Skeletal muscle tissue (tissue), 4 donors: ENCODE measurements around the gene CCT7. TPM values are rescaled to one million over a fixed set of nuclear protein-coding genes. Genes with fewer than 3 reads are reported as not detected.

ENCODE experiments used
- H3K27ac ChIP-seq: one replicate; pipeline ENCODE4 v1.7.0; 2013; ENCODE audit warnings: mild to moderate bottlenecking, low read depth, low read length, inconsistent platforms
- H3K27me3 ChIP-seq, 3 donors: one replicate each; pipeline ENCODE4 v1.7.0; 2013; ENCODE audit warnings: low read length in 3 of 3; ENCODE audit not compliant: control insufficient read depth in 3 of 3, insufficient read depth in 3 of 3
- H3K36me3 ChIP-seq, 3 donors: one replicate each; pipeline ENCODE4 v1.7.0; 2013; ENCODE audit warnings: low read length in 3 of 3; ENCODE audit not compliant: control insufficient read depth in 3 of 3, insufficient read depth in 3 of 3
- H3K4me1 ChIP-seq, 3 donors: one replicate each; pipeline ENCODE4 v1.7.0; 2013; ENCODE audit warnings: low read length in 3 of 3, mild to moderate bottlenecking in 3 of 3; ENCODE audit not compliant: control insufficient read depth in 3 of 3, insufficient read depth in 3 of 3
- H3K4me3 ChIP-seq, 3 donors: one replicate each; pipeline ENCODE4 v1.7.0; 2013; ENCODE audit warnings: low read length in 3 of 3
- H3K9ac ChIP-seq, 3 donors: one replicate each; pipeline ENCODE4 v1.7.0; 2013; ENCODE audit warnings: low read length in 3 of 3, mild to moderate bottlenecking in 3 of 3, moderate library complexity in 2 of 3, low read depth in 1 of 3
- H3K9me3 ChIP-seq, 3 donors: one replicate each; pipeline ENCODE4 v1.7.0; 2013; ENCODE audit warnings: low read length in 3 of 3; ENCODE audit not compliant: control insufficient read depth in 3 of 3
- total RNA-seq: library from RNA; depleted of rRNA; stranded (reverse); fragments of >200 nt; gene quantifications from one replicate; pipeline ENCODE4 v1.2.3, GENCODE V29; 2014
- donor health status: Osteomylitis.

CCT7 gene
- total RNA-seq, 1 donor from 2014 or later, result 205 TPM

DNA sequence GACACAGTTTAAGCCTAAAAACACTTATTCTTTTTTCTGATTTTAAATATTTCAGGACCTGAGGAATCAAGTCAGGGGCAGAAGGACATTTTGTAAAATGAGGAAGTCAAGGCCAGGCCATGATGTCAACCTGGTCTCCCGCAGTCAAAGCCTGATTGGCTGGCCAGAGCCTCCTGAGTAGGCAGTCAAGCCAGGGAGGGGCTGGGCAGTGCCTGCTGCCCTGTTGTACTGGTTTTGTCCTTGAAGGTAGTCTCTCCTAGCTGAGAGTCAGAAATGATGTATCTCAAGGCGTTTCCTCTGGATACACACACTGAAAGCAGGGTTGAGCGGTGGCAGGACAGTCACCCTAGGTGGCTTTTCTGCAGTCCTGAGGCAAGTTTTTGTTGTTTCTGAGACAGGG, 19.8 kb downstream of the CCT7 start:
- Histone ChIP-seq H3K9me3 (no peaks in the 10 kb centered on the region), H3K9ac (no peak overlapping the region), H3K4me1 (peaks cover 0 to 12% (median 2%) of the 10 kb centered on the region in 3 donors), H3K36me3 (peaks cover 47 to 57% (median 56%) of the 10 kb centered on the region in 3 donors), H3K27me3 (no peaks in the 10 kb centered on the region), H3K27ac (no peak overlapping the region), H3K4me3 (no peak overlapping the region)

DNA sequence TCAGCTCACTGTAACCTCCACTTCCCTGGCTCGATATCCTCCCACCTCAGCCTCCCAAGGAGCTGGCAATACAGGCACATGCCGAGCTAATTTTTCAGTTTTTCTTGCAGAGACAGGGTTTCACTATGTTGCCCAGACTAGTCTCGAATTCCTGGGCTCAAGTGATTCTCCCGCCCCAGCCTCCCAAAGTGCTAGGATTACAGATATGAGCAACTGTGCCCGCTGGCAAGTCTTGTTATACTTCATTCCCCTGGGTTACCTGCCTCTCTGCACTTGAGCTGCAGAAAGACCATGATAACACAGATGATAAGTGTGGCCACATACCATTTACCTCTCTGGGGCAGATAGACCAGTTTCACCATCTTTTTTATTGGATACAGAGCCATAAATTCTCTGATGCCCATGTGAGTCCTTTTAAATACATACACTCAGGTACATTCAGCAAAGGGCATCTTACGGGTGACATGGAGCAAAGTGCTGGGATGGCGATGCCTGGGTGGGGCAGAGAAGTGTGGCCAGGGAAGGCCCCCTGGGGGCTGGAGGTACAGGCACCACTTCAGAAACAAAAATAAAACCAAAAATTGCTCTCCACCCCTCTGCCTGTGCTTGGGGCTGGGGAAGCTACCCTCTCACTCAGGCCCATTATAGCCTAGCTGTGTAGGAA, 20.4 kb downstream of the CCT7 start:
- H3K36me3 ChIP-seq, result peaks cover 44 to 52% (median 50%) of the 10 kb centered on the region in 3 donors

DNA sequence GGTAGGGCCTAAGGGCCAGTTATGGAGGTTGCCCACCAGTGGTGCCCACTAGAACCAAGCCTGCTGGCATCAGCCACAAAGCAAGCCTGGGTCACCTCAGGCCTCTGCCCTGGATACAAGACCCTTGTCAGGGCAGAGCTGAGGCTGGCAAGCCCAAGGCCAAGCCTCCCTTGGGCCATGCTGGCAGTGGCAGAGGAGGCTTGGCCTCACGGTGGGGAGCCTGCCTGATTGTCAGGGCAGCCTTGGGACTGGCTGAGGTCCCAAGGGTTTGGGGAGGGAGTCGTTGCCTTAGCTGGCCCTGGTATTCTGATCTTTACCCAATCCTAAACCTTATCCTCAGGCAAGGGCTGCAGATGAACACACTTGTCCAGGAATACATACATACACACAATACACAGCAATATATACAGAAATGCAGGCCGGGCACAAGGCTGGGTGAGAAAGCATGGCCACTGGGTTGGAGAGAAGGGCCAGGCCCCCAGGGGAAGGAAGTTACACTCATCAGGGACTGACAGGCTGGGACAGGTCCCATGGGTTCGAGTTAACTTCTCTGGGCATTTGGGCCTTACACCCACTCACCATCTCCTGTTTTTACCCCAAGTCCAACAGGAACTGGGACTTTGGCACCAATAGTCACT, 21.0 kb downstream of the CCT7 start:
- no peak overlapping the region for H3K4me3 ChIP-seq
- peaks cover 0 to under 1% (median 0%) of the 10 kb centered on the region in 3 donors for H3K27me3 ChIP-seq
- H3K27ac ChIP-seq, result no peak overlapping the region
- H3K9me3 ChIP-seq, result no peaks in the 10 kb centered on the region
- H3K4me1 ChIP-seq, result peaks cover 0 to 10% (median 2%) of the 10 kb centered on the region in 3 donors
- H3K9ac ChIP-seq, result no peak overlapping the region
- H3K36me3 ChIP-seq, result peaks cover 38 to 45% (median 44%) of the 10 kb centered on the region in 3 donors

More for the DNA sequence above, 20.4 kb downstream of the CCT7 start:
- Histone ChIP-seq H3K27me3 (no peaks in the 10 kb centered on the region), H3K4me1 (peaks cover 0 to 12% (median 2%) of the 10 kb centered on the region in 3 donors), H3K4me3 (no peak overlapping the region), H3K9ac (no peak overlapping the region), H3K27ac (no peak overlapping the region), H3K9me3 (no peaks in the 10 kb centered on the region)

DNA sequence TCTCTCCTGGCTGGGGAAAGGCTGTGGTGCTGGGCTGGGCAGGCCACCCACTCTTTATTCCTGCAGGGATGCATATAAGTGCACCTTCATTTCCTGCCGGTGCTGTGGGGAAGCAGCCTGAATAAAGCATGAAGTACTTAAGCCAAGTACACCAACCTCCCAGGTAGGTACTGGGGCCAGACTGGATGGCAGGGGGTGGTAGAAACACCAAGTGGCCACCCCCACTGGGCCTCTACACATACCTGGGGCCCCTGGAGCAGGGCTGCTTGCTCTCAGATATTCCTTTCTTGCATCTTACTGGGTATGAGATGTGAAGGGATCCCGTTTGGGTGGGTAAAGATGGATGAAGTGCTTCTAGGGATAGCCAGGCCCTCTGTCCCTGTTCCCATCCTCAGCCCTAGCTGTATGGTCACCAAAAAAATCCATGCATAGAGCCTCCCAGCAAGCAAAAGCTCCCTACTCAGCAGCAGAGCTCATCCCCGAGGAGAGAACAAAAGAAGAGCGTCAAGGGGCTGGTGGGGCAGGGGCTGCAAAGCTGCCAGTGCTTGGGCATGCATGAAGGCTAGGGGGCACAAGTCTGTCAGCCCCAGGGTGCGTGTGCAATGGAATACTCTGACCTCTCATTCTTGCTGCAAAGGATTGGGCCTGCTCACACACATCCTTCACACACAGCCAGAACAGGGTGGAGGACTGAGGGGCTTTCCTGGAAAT, 22.0 kb downstream of the CCT7 start:
- H3K9ac ChIP-seq, result no peak overlapping the region
- H3K4me1 ChIP-seq, result peaks cover 0 to under 1% (median 0%) of the 10 kb centered on the region in 3 donors
- no peaks in the 10 kb centered on the region for H3K9me3 ChIP-seq
- H3K36me3 ChIP-seq, result peaks cover 28 to 36% (median 34%) of the 10 kb centered on the region in 3 donors
- no peak overlapping the region for H3K27ac ChIP-seq
- H3K4me3 ChIP-seq, result no peak overlapping the region
- H3K27me3 ChIP-seq, result peaks cover 0 to 2% (median 0%) of the 10 kb centered on the region in 3 donors

DNA sequence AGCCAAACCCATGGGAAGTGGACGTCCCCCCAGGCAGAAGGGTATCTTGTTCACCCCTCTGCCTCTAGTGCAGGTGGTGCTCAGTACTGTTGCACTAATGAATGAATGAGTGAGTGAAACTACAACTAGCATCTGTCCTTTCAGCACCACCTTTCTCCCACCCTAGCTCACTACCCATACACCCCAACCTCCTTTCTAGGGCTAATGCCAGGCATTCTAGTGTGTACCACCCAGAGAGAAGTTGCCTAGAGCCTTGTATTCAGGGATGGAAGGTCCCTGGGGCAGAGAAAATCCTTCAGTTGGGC, 22.5 kb downstream of the CCT7 start:
- peaks cover 27 to 34% (median 31%) of the 10 kb centered on the region in 3 donors for H3K36me3 ChIP-seq
- no peaks in the 10 kb centered on the region for H3K9me3 ChIP-seq
- H3K4me1 ChIP-seq, result no peaks in the 10 kb centered on the region
- no peak overlapping the region for H3K9ac ChIP-seq
- no peak overlapping the region for H3K4me3 ChIP-seq
- no peak overlapping the region for H3K27ac ChIP-seq
- H3K27me3 ChIP-seq, result peaks cover 0 to 2% (median 0%) of the 10 kb centered on the region in 3 donors

DNA sequence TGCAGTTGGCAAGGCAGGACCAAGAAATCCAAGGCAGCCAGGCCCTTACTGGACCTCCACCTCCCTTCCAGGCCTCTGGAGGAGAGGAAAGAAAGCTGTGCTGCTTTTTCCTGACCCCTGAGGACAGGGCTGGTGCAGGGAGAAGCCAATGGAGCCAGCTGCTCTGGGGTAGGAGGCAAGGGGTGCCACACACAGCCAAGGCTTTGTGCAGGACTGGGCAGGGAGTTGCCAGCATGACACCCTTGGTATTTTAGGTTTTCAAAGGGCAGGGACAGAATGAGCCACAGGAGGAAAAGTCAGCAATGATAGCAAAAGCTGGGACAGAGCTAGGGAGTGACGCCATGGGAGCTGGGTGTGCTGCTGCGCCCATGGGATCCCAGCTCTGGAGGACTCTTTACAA, 22.9 kb downstream of the CCT7 start:
- Histone ChIP-seq H3K9me3 (no peaks in the 10 kb centered on the region), H3K4me3 (no peak overlapping the region)

DNA sequence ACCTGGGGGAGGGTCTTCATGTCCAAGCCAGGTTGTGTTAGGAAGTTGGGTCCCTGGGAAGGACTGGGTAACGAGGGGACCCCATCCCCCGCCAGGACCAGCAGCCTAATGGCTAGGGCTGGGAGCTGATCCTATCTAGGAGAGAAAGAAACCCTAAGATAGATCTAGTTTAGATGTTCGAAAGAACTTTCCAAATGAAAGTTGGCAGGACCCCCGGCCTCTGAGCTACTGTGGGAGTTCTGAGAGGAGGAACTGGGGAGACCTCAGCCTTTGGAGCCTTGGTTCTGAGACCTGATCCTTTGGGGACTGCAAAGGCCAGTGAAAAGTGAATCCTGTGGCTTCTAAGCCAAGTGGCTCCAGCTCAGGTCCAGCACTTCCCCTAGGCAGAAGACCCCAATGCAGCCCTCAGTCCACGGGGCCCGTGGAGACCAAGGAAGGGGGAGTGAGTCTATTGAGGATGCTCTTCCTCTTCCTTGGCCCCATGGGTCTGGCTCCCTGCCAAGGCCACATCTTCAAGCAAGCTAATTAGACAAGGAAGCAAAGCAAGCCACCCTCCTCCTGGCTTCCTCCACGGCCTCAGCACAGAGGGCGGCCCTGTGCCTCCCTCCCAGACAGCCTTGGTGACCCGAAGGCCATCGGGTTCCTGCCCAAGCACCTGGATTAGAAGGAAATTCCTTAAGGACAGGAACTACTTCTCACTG, 23.5 kb downstream of the CCT7 start:
- Histone ChIP-seq H3K9me3 (no peaks in the 10 kb centered on the region), H3K4me3 (no peak overlapping the region), H3K36me3 (peaks cover 23 to 26% (median 24%) of the 10 kb centered on the region in 3 donors), H3K27ac (no peak overlapping the region), H3K4me1 (no peaks in the 10 kb centered on the region), H3K9ac (no peak overlapping the region), H3K27me3 (peaks cover 0 to 2% (median 0%) of the 10 kb centered on the region in 3 donors)

More for the DNA sequence above, 22.9 kb downstream of the CCT7 start:
- H3K4me1 ChIP-seq, result no peaks in the 10 kb centered on the region
- no peak overlapping the region for H3K27ac ChIP-seq
- H3K27me3 ChIP-seq, result peaks cover 0 to 2% (median 0%) of the 10 kb centered on the region in 3 donors
- H3K36me3 ChIP-seq, result peaks cover 27 to 30% (median 28%) of the 10 kb centered on the region in 3 donors
- H3K9ac ChIP-seq, result no peak overlapping the region

DNA sequence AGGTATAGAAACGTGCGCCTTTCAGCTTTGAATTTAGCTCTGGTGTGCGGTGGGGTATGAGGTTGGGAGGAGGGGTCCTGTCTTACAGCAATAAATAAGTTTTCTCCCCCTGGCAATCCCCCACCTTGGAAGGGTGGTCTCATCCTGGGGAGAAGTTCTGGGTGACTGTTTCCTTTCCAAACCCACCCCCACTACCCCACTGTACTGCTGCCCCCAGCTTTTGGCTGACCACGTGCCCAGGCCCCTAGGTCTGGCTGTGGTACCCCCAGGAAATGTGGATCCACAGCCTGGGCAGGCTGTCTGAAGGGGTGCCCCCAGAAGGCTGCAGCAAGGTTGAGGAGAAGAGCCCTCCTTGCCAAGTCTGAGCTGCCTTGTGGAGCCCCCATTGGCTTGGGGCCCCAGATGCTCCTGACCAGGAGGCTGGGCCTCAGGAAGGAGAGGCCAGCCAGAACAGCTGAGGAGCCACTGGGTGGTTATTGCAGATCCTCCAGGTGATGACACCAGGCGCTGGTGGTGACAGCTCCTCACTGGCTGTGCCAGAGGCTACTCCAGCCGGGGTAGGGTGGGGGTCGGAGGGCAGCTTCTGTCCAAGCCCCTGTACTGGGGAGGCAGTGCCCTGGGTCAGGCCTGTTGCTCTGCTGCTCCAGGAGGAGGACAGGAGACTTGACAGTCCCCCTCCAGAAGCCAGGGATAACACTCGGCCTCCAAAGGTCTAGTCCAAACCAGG, 24.2 kb downstream of the CCT7 start:
- Histone ChIP-seq H3K4me1 (no peaks in the 10 kb centered on the region), H3K27me3 (peaks cover 0 to 2% (median 0%) of the 10 kb centered on the region in 3 donors), H3K36me3 (peaks cover 16 to 18% (median 16%) of the 10 kb centered on the region in 3 donors), H3K4me3 (no peak overlapping the region), H3K9me3 (no peaks in the 10 kb centered on the region), H3K27ac (no peak overlapping the region), H3K9ac (no peak overlapping the region)

DNA sequence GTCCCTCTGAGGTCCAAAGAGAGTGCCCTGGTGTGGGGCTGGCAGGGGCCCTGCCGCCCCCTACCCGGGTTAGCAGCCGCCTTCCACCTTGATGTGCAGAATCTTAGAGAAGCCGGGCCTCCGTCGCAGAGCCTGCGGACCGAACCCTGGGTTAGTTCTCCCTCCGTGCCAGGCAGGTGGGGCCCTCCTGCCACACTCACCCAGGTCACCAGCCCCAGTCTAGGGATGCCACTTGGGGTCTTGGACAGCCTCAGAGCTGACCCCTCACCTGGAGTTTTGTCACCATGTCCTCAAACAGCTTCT, 24.8 kb downstream of the CCT7 start:
- H3K27ac ChIP-seq, result no peak overlapping the region
- H3K4me3 ChIP-seq, result no peak overlapping the region
- no peaks in the 10 kb centered on the region for H3K9me3 ChIP-seq
- H3K27me3 ChIP-seq, result peaks cover 0 to 6% (median 0%) of the 10 kb centered on the region in 3 donors
- peaks cover 11 to 13% (median 11%) of the 10 kb centered on the region in 3 donors for H3K36me3 ChIP-seq
- H3K4me1 ChIP-seq, result no peaks in the 10 kb centered on the region
- no peak overlapping the region for H3K9ac ChIP-seq
